Colonic mucosa (tissue), 4 donors: ENCODE data around the gene CARNS1. TPM values are rescaled to one million over a fixed set of nuclear protein-coding genes. Genes with fewer than 3 reads are reported as not detected.
"Not testable (repeated sequence)": the region's sequence is repeated elsewhere in the genome, so short reads cannot be mapped to it uniquely, and the experiment has no call there.

Source experiments
- DNase-seq: peaks from one replicate; pipeline ENCODE4 v3.0.0-alpha.2; 2020
- H3K27ac ChIP-seq: fragments of 200-600 bp; one replicate; pipeline ENCODE4 v1.8.0; 2021
- H3K27me3 ChIP-seq: fragments of 200-600 bp; one replicate; pipeline ENCODE4 v1.8.0; 2021
- H3K36me3 ChIP-seq: fragments of 200-600 bp; one replicate; pipeline ENCODE4 v1.8.0; 2021
- H3K4me1 ChIP-seq: fragments of 200-600 bp; one replicate; pipeline ENCODE4 v1.8.0; 2021; ENCODE audit warnings: mild to moderate bottlenecking
- H3K4me3 ChIP-seq: fragments of 200-600 bp; one replicate; pipeline ENCODE4 v1.8.0; 2021
- H3K9ac ChIP-seq, 2 donors: one replicate each; pipeline ENCODE4 v1.7.0; 2013; ENCODE audit warnings: control low read depth in 2 of 2, low read depth in 2 of 2, low read length in 2 of 2
- H3K9me3 ChIP-seq: fragments of 200-600 bp; one replicate; pipeline ENCODE4 v1.8.0; 2021
- intact Hi-C: fragments of 100-400 bp; cut with DNase I; formaldehyde crosslinking; loops from one replicate; pipeline ENCODE4 v1.14.1; 2022
- total RNA-seq, 2 donors: library from RNA; stranded (reverse); fragmentation: NEBNext Ultra II Directional in 1 of 2; extraction: Animal tissue kit (Norgen Biotek cat#: 25700) in 1 of 2; gene quantifications; one replicate each; pipeline ENCODE4 v1.2.1, GENCODE V29; 2021
- TF ChIP-seq, protein P1 (sequence below): fragments of 200-600 bp; IDR thresholded peaks from one replicate; pipeline ENCODE4 v1.8.0; 2022; ENCODE audit warnings: antibody characterized with exemption, mild to moderate bottlenecking
- donor health status: healthy.
- donor health status: DM: no; HTN: no; CAD: no.
- donor health status: DM: no; HTN: no; CAD: no.

CARNS1 gene
- total RNA-seq, 2 donors from 2014 or later, result 0.20 to 0.32 TPM

- intact Hi-C loops, result no loop called here
- H3K9ac ChIP-seq, result no peak overlapping the region
- no peaks in the 10 kb centered on the region for H3K27me3 ChIP-seq
- no peaks in the 10 kb centered on the region for H3K4me1 ChIP-seq
- TF ChIP-seq, protein P1, sequence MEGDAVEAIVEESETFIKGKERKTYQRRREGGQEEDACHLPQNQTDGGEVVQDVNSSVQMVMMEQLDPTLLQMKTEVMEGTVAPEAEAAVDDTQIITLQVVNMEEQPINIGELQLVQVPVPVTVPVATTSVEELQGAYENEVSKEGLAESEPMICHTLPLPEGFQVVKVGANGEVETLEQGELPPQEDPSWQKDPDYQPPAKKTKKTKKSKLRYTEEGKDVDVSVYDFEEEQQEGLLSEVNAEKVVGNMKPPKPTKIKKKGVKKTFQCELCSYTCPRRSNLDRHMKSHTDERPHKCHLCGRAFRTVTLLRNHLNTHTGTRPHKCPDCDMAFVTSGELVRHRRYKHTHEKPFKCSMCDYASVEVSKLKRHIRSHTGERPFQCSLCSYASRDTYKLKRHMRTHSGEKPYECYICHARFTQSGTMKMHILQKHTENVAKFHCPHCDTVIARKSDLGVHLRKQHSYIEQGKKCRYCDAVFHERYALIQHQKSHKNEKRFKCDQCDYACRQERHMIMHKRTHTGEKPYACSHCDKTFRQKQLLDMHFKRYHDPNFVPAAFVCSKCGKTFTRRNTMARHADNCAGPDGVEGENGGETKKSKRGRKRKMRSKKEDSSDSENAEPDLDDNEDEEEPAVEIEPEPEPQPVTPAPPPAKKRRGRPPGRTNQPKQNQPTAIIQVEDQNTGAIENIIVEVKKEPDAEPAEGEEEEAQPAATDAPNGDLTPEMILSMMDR, result no peak
- no peak overlapping the region for H3K27ac ChIP-seq
- H3K4me3 ChIP-seq, result no peak overlapping the region
- no peaks in the 10 kb centered on the region for H3K9me3 ChIP-seq
- no peak for DNase-seq
- no peaks in the 10 kb centered on the region for H3K36me3 ChIP-seq
These were observed 7.4 kb downstream of the CARNS1 start for GRCh38 chr11:67422891-67423290.

DNA sequence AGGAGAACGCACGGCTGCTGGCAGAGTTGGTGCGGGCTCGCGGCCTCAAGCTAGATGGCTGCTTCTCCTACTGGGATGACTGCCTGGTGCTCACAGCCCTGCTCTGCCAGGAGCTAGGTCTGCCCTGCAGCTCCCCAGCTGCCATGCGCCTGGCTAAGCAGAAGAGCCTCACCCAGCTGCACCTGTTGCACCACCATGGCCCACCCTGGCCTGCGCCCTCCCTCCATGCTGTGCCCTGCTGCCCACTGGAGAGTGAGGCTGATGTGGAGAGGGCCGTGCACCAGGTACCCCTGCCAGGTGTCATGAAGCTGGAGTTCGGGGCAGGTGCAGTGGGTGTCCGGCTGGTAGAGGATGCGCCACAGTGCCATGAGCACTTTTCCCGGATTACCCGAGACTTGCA, 8.0 kb downstream of the CARNS1 start:
- H3K4me3 ChIP-seq, result no peak overlapping the region
- H3K4me1 ChIP-seq, result no peaks in the 10 kb centered on the region
- no peaks in the 10 kb centered on the region for H3K36me3 ChIP-seq
- no peaks in the 10 kb centered on the region for H3K27me3 ChIP-seq
- H3K27ac ChIP-seq, result no peak overlapping the region
- DNase-seq, result no peak
- intact Hi-C loops, result no loop called here
- TF ChIP-seq, protein P1, result no peak
- H3K9ac ChIP-seq, result no peak overlapping the region
- H3K9me3 ChIP-seq, result no peaks in the 10 kb centered on the region

- Histone ChIP-seq H3K9ac (no peak overlapping the region), H3K4me3 (no peak overlapping the region), H3K27ac (no peak overlapping the region), H3K36me3 (no peaks in the 10 kb centered on the region), H3K27me3 (no peaks in the 10 kb centered on the region), H3K9me3 (no peaks in the 10 kb centered on the region), H3K4me1 (peaks cover 1% of the 10 kb centered on the region)
- DNase-seq, result no peak
- TF ChIP-seq, protein P1, result no peak
- intact Hi-C loops, result no loop called here
These were observed 8.6 kb downstream of the CARNS1 start for GRCh38 chr11:67423891-67424613.

GRCh38 chr11:67427364-67427859, 11.9 kb downstream of the CARNS1 start:
- H3K27me3 ChIP-seq, intact Hi-C loops, DNase-seq, H3K36me3 ChIP-seq, H3K9me3 ChIP-seq, H3K4me1 ChIP-seq: not testable (repeated sequence)
- peak overlapping the region; percentile 63 for H3K27ac ChIP-seq
- peak overlapping the region; percentile 74 to 76 for H3K9ac ChIP-seq
- peak overlapping the region; percentile 89 for H3K4me3 ChIP-seq

DNA sequence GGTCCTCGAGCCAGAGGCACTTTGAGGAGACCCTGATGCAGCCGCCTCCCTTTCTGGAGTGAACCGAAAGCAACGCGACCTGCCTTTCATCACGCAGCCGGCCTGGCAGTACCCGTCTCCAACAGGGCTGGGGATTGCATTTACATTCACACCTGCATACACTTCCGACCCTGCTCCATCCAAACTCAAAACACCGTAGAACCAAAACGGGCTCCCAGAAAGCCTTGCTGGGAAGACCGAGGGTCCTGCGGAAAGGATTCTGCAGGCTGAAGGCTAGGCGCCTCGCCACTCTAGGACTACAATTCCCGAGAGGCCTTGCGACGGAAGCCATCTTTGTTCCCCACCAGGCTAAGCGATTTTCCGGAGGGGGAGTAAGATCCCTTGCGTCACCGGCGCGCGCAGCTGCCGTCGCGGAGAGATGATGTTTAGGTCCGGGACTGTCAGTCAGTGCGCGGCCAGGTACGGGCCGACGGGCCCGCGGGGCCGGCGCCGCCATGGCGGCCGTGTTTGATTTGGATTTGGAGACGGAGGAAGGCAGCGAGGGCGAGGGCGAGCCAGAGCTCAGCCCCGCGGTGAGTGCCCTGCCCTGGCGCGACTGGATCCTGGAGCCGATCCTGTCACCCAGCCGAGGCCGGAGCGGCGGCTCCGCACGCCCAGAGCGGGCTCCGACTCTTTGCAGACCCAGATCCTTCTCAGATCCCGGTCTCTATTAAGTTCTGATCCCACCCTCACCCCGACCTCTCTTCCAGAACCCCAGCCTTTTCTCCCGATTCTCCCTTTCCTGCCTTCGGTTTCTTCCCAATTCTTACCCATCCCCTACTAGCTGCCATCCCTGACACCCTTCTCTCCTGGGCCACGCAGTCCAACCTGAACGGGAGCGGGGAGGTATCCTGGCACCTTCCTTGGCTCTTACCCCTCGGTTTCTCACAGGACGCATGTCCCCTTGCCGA, 12.8 kb downstream of the CARNS1 start, which contains the start of gene RPS6KB2:
RPS6KB2 (plus strand) TSS at position 443 of the 950 bp plus-strand sequence; CDS start at position 495, 52 bp downstream.
- Histone ChIP-seq H3K4me1 (peaks cover 8% of the 10 kb centered on the region), H3K27ac (peak within 1 kb of the TSS; percentile 63), H3K4me3 (peak within 1 kb of the TSS; percentile 89), H3K36me3 (peaks cover 11% of the 10 kb centered on the region), H3K27me3 (no peaks in the 10 kb centered on the region), H3K9me3 (no peaks in the 10 kb centered on the region), H3K9ac (peak within 1 kb of the TSS; percentile 74 to 87)
- intact Hi-C loops, result no loop called here
- DNase-seq, result peak; percentile 100
- TF ChIP-seq, protein P1, result no peak
